ENCODE measurements around the gene TTYH2. TPM values are rescaled to one million over a fixed set of nuclear protein-coding genes. Genes with fewer than 3 reads are reported as not detected.

Gene TTYH2
- total RNA-seq, 1 donor from 2014 or later: 3.8 TPM

GRCh38 chr17:74235911-74236371 is 22.6 kb downstream of the TTYH2 start:
- intact Hi-C loops (cut with micrococcal nuclease): no loop called here
- ChIA-PET POLR2A (no interaction called here), CTCF (no interaction called here)
- no peaks in the 10 kb centered on the region for H3K27me3 Mint-ChIP-seq
- no peaks in the 10 kb centered on the region for H3K9me3 Mint-ChIP-seq
- TF ChIP-seq CTCF (IDR thresholded peaks at IDR 0.05): no peak
- H3K36me3 Mint-ChIP-seq (ENCODE audit: low read depth): no peaks in the 10 kb centered on the region
- H3K4me1 Mint-ChIP-seq: peaks cover 12% of the 10 kb centered on the region
- no peak for ATAC-seq (ENCODE audit: low read depth)
- H3K4me3 Mint-ChIP-seq: no peak overlapping the region
- no peak overlapping the region for H3K27ac Mint-ChIP-seq
- no peak for DNase-seq

- H3K27me3 Mint-ChIP-seq: no peaks in the 10 kb centered on the region
- CTCF ChIA-PET: no interaction called here
Measured at GRCh38 chr17:74237321-74237720, 23.9 kb downstream of the TTYH2 start.

GRCh38 chr17:74239172-74239571 is 25.8 kb downstream of the TTYH2 start:
- no peak overlapping the region for H3K4me3 Mint-ChIP-seq
- H3K9me3 Mint-ChIP-seq: no peaks in the 10 kb centered on the region
- H3K27me3 Mint-ChIP-seq: no peaks in the 10 kb centered on the region
- DNase-seq (no peak), ATAC-seq (ENCODE audit: low read depth) (no peak)
- H3K27ac Mint-ChIP-seq: no peak overlapping the region
- ChIA-PET CTCF (no interaction called here), POLR2A (no interaction called here)
- H3K36me3 Mint-ChIP-seq (ENCODE audit: low read depth): no peaks in the 10 kb centered on the region
- peaks cover 9% of the 10 kb centered on the region for H3K4me1 Mint-ChIP-seq
- no peak for TF ChIP-seq CTCF (IDR thresholded peaks at IDR 0.05)
- intact Hi-C loops (cut with micrococcal nuclease): no loop called here

More at GRCh38 chr17:74237321-74237720, 23.9 kb downstream of the TTYH2 start:
- POLR2A ChIA-PET: no interaction called here
- intact Hi-C loops (cut with micrococcal nuclease): no loop called here
- ATAC-seq (ENCODE audit: low read depth): no peak
- no peak overlapping the region for H3K4me3 Mint-ChIP-seq
- H3K4me1 Mint-ChIP-seq: peaks cover 12% of the 10 kb centered on the region
- H3K27ac Mint-ChIP-seq: no peak overlapping the region
- no peaks in the 10 kb centered on the region for H3K36me3 Mint-ChIP-seq (ENCODE audit: low read depth)
- H3K9me3 Mint-ChIP-seq: no peaks in the 10 kb centered on the region
- TF ChIP-seq CTCF (IDR thresholded peaks at IDR 0.05): no peak
- no peak for DNase-seq

- DNase-seq (no peak), ATAC-seq (ENCODE audit: low read depth) (no peak)
- no peak for TF ChIP-seq CTCF (IDR thresholded peaks at IDR 0.05)
- Mint-ChIP-seq H3K4me3 (no peak overlapping the region), H3K27ac (no peak overlapping the region), H3K9me3 (no peaks in the 10 kb centered on the region), H3K4me1 (no peaks in the 10 kb centered on the region), H3K36me3 (ENCODE audit: low read depth) (no peaks in the 10 kb centered on the region), H3K27me3 (no peaks in the 10 kb centered on the region)
- intact Hi-C loops (cut with micrococcal nuclease): no loop called here
- CTCF ChIA-PET: no interaction called here
- POLR2A ChIA-PET: no interaction called here
Measured at GRCh38 chr17:74240618-74241205, 27.3 kb downstream of the TTYH2 start.

- POLR2A ChIA-PET: no interaction called here
- no peak for DNase-seq
Measured at GRCh38 chr17:74241431-74241830, 28.1 kb downstream of the TTYH2 start.

More at GRCh38 chr17:74241431-74241830, 28.1 kb downstream of the TTYH2 start:
- CTCF ChIA-PET: no interaction called here
- no peaks in the 10 kb centered on the region for H3K9me3 Mint-ChIP-seq
- H3K27ac Mint-ChIP-seq: no peak overlapping the region
- no peak for ATAC-seq (ENCODE audit: low read depth)
- H3K4me1 Mint-ChIP-seq: no peaks in the 10 kb centered on the region
- no peak for TF ChIP-seq CTCF (IDR thresholded peaks at IDR 0.05)
- no peaks in the 10 kb centered on the region for H3K36me3 Mint-ChIP-seq (ENCODE audit: low read depth)
- intact Hi-C loops (cut with micrococcal nuclease): no loop called here
- H3K4me3 Mint-ChIP-seq: no peak overlapping the region
- no peaks in the 10 kb centered on the region for H3K27me3 Mint-ChIP-seq

Measured in activated B cell treated with CpG ODN at 0.5 μM for 24 hours (primary cell).